Endothelial cell of umbilical vein (primary cell): ENCODE data around the gene FER.

ENCODE experiments used
- CTCF ChIP-seq, 2 donors: IDR thresholded peaks; 1 replicate in 1 of 2; 2 replicates in 1 of 2; pipeline ENCODE4 v1.5.1; 2011; ENCODE audit warnings: low read length in 2 of 2, mild to moderate bottlenecking in 2 of 2, moderate library complexity in 2 of 2, control low read depth in 1 of 2, inconsistent platforms in 1 of 2, low read depth in 1 of 2; ENCODE audit not compliant: insufficient read depth in 1 of 2; ENCODE audit errors: extremely low read depth in 1 of 2
- MAX ChIP-seq: IDR thresholded peaks from 2 replicates; pipeline ENCODE4 v1.6.1; 2011; ENCODE audit not compliant: insufficient read depth, insufficient read length
- POLR2A ChIP-seq: IDR thresholded peaks from 2 replicates; pipeline ENCODE4 v1.6.1; 2012; ENCODE audit warnings: low read depth, mild to moderate bottlenecking, control low read depth, low read length
- POLR2AphosphoS5 ChIP-seq: IDR thresholded peaks from 2 replicates; pipeline ENCODE4 v1.6.1; 2012; ENCODE audit warnings: low read depth, mild to moderate bottlenecking, control low read depth, low read length, moderate library complexity; ENCODE audit not compliant: insufficient read depth

GRCh38 chr5:109173036-109173794 lies 425.5 kb downstream of the FER start:
- TF ChIP-seq POLR2AphosphoS5 = no peak
- no peak for TF ChIP-seq CTCF (IDR thresholded peaks at IDR 0.05; ENCODE audit: extremely low read depth in 1 of 2, insufficient read depth in 1 of 2, low read depth in 1 of 2, low read length in 2 of 2)
- no peak for TF ChIP-seq POLR2A
- TF ChIP-seq MAX = no peak
